Osteocyte (in vitro differentiated cells): Measurements from ENCODE around the gene XRN1. TPM values are rescaled to one million over a fixed set of nuclear protein-coding genes. Genes with fewer than 3 reads are reported as not detected.
"Not testable (repeated sequence)": the region's sequence is repeated elsewhere in the genome, so short reads cannot be mapped to it uniquely, and the experiment has no call there.

Experiments used
- DNase-seq: peaks from one replicate; pipeline ENCODE4 v3.0.0; 2021; ENCODE audit warnings: mixed read lengths; ENCODE audit not compliant: unreplicated experiment; ENCODE audit errors: extremely low spot score
- H3K27ac Mint-ChIP-seq: one replicate; pipeline ENCODE4 v1.8.0; 2021; ENCODE audit warnings: mild to moderate bottlenecking, mixed read lengths; ENCODE audit not compliant: unreplicated experiment
- H3K27me3 Mint-ChIP-seq: one replicate; pipeline ENCODE4 v1.8.0; 2021; ENCODE audit warnings: mixed read lengths; ENCODE audit not compliant: unreplicated experiment
- H3K36me3 Mint-ChIP-seq: one replicate; pipeline ENCODE4 v1.8.0; 2021; ENCODE audit warnings: mixed read lengths; ENCODE audit not compliant: unreplicated experiment
- H3K4me1 Mint-ChIP-seq: one replicate; pipeline ENCODE4 v1.8.0; 2021; ENCODE audit warnings: mixed read lengths; ENCODE audit not compliant: unreplicated experiment
- H3K4me3 Mint-ChIP-seq: one replicate; pipeline ENCODE4 v1.8.0; 2021; ENCODE audit warnings: mild to moderate bottlenecking, moderate library complexity, mixed read lengths; ENCODE audit not compliant: unreplicated experiment
- H3K9me3 Mint-ChIP-seq: one replicate; pipeline ENCODE4 v1.8.0; 2021; ENCODE audit warnings: mixed read lengths; ENCODE audit not compliant: unreplicated experiment
- CTCF ChIP-seq: fragments of 200-600 bp; sonication (generic); IDR thresholded peaks from 2 replicates; pipeline ENCODE4 v1.5.0; 2021; ENCODE audit warnings: antibody characterized with exemption, mild to moderate bottlenecking, moderate library complexity
- total RNA-seq: library from RNA; stranded (reverse); gene quantifications from 2 replicates; pipeline ENCODE4 v1.2.1, GENCODE V29; 2021

Gene XRN1
- total RNA-seq, 1 donor from 2014 or later: 47.3 TPM

- H3K27ac Mint-ChIP-seq: no peak overlapping the region
- H3K36me3 Mint-ChIP-seq: peaks cover 40% of the 10 kb centered on the region
- H3K4me3 Mint-ChIP-seq: no peak overlapping the region
- DNase-seq: no peak
- H3K9me3 Mint-ChIP-seq: no peaks in the 10 kb centered on the region
- TF ChIP-seq CTCF: no peak
- H3K4me1 Mint-ChIP-seq: no peaks in the 10 kb centered on the region
- no peaks in the 10 kb centered on the region for H3K27me3 Mint-ChIP-seq
Observed at GRCh38 chr3:142418926-142419592, 28.8 kb downstream of the XRN1 start.

GRCh38 chr3:142417302-142417701 is 30.5 kb downstream of the XRN1 start:
- H3K4me3 Mint-ChIP-seq: no peak overlapping the region
- H3K36me3 Mint-ChIP-seq: peaks cover 39% of the 10 kb centered on the region
- H3K4me1 Mint-ChIP-seq: no peaks in the 10 kb centered on the region
- no peak for DNase-seq
- no peak for TF ChIP-seq CTCF
- H3K27ac Mint-ChIP-seq: no peak overlapping the region
- H3K27me3 Mint-ChIP-seq: no peaks in the 10 kb centered on the region
- no peaks in the 10 kb centered on the region for H3K9me3 Mint-ChIP-seq

- not testable (repeated sequence) for H3K4me3 Mint-ChIP-seq, H3K27me3 Mint-ChIP-seq, H3K27ac Mint-ChIP-seq, DNase-seq, H3K9me3 Mint-ChIP-seq, H3K4me1 Mint-ChIP-seq
- H3K36me3 Mint-ChIP-seq: peaks cover 57% of the 10 kb centered on the region
Observed at GRCh38 chr3:142400537-142400936, 47.3 kb downstream of the XRN1 start.

- H3K27ac Mint-ChIP-seq: no peak overlapping the region
- no peaks in the 10 kb centered on the region for H3K27me3 Mint-ChIP-seq
- no peaks in the 10 kb centered on the region for H3K9me3 Mint-ChIP-seq
- peaks cover 41% of the 10 kb centered on the region for H3K36me3 Mint-ChIP-seq
- no peaks in the 10 kb centered on the region for H3K4me1 Mint-ChIP-seq
- no peak for DNase-seq
- TF ChIP-seq CTCF: no peak
- H3K4me3 Mint-ChIP-seq: no peak overlapping the region
Observed at GRCh38 chr3:142394921-142395622, 52.8 kb downstream of the XRN1 start.

- TF ChIP-seq CTCF: no peak
Observed at GRCh38 chr3:142385078-142385477, 62.8 kb downstream of the XRN1 start.

More at GRCh38 chr3:142385078-142385477, 62.8 kb downstream of the XRN1 start:
- no peak for DNase-seq
- Mint-ChIP-seq H3K36me3 (peaks cover 49% of the 10 kb centered on the region), H3K27ac (no peak overlapping the region), H3K9me3 (no peaks in the 10 kb centered on the region), H3K4me1 (no peaks in the 10 kb centered on the region), H3K27me3 (no peaks in the 10 kb centered on the region), H3K4me3 (no peak overlapping the region)
